Measurements from ENCODE around the gene RFT1.

The RFT1 gene

GRCh38 chr3:53123953-53124352, 6.3 kb downstream of the RFT1 start:
- no peak for DNase-seq (ENCODE audit: extremely low read depth, insufficient read length)
- no peak overlapping the region for H3K4me3 ChIP-seq (replicated peaks; ENCODE audit: low read depth, low read length)
- no peaks in the 10 kb centered on the region for H3K27me3 ChIP-seq (replicated peaks; ENCODE audit: control insufficient read depth, insufficient read depth, low read length)
- no peak for TF ChIP-seq CTCF (IDR thresholded peaks at IDR 0.05; ENCODE audit: insufficient read depth, low read length, poor library complexity, severe bottlenecking)
- peaks cover 21% of the 10 kb centered on the region for H3K36me3 ChIP-seq (ENCODE audit: control insufficient read depth, insufficient read depth, low read length)

- H3K36me3 ChIP-seq (ENCODE audit: control insufficient read depth, insufficient read depth, low read length) = peaks cover 22% of the 10 kb centered on the region
- no peak for TF ChIP-seq CTCF (IDR thresholded peaks at IDR 0.05; ENCODE audit: insufficient read depth, low read length, poor library complexity, severe bottlenecking)
- DNase-seq (ENCODE audit: extremely low read depth, insufficient read length) = no peak
- H3K4me3 ChIP-seq (replicated peaks; ENCODE audit: low read depth, low read length) = no peak overlapping the region
- no peaks in the 10 kb centered on the region for H3K27me3 ChIP-seq (replicated peaks; ENCODE audit: control insufficient read depth, insufficient read depth, low read length)
Measured at GRCh38 chr3:53123510-53123909, 6.7 kb downstream of the RFT1 start.

GRCh38 chr3:53122933-53123305, 7.3 kb downstream of the RFT1 start:
- Histone ChIP-seq H3K36me3 (ENCODE audit: control insufficient read depth, insufficient read depth, low read length) (peaks cover 25% of the 10 kb centered on the region), H3K27me3 (replicated peaks; ENCODE audit: control insufficient read depth, insufficient read depth, low read length) (no peaks in the 10 kb centered on the region), H3K4me3 (replicated peaks; ENCODE audit: low read depth, low read length) (no peak overlapping the region)
- TF ChIP-seq CTCF (IDR thresholded peaks at IDR 0.05; ENCODE audit: insufficient read depth, low read length, poor library complexity, severe bottlenecking) = no peak
- no peak for DNase-seq (ENCODE audit: extremely low read depth, insufficient read length)

- no peak for TF ChIP-seq CTCF (IDR thresholded peaks at IDR 0.05; ENCODE audit: insufficient read depth, low read length, poor library complexity, severe bottlenecking)
- H3K4me3 ChIP-seq (replicated peaks; ENCODE audit: low read depth, low read length) = no peak overlapping the region
- H3K36me3 ChIP-seq (ENCODE audit: control insufficient read depth, insufficient read depth, low read length) = peaks cover 27% of the 10 kb centered on the region
- H3K27me3 ChIP-seq (replicated peaks; ENCODE audit: control insufficient read depth, insufficient read depth, low read length) = no peaks in the 10 kb centered on the region
- no peak for DNase-seq (ENCODE audit: extremely low read depth, insufficient read length)
Measured at GRCh38 chr3:53122255-53122932, 7.8 kb downstream of the RFT1 start.

GRCh38 chr3:53120336-53120735, 9.9 kb downstream of the RFT1 start:
- Histone ChIP-seq H3K27me3 (replicated peaks; ENCODE audit: control insufficient read depth, insufficient read depth, low read length) (no peaks in the 10 kb centered on the region), H3K36me3 (ENCODE audit: control insufficient read depth, insufficient read depth, low read length) (peaks cover 27% of the 10 kb centered on the region), H3K4me3 (replicated peaks; ENCODE audit: low read depth, low read length) (no peak overlapping the region)
- no peak for TF ChIP-seq CTCF (IDR thresholded peaks at IDR 0.05; ENCODE audit: insufficient read depth, low read length, poor library complexity, severe bottlenecking)
- DNase-seq (ENCODE audit: extremely low read depth, insufficient read length) = no peak

GRCh38 chr3:53116956-53117355, 13.3 kb downstream of the RFT1 start:
- Histone ChIP-seq H3K27me3 (replicated peaks; ENCODE audit: control insufficient read depth, insufficient read depth, low read length) (no peaks in the 10 kb centered on the region), H3K36me3 (ENCODE audit: control insufficient read depth, insufficient read depth, low read length) (peaks cover 26% of the 10 kb centered on the region), H3K4me3 (replicated peaks; ENCODE audit: low read depth, low read length) (no peak overlapping the region)
- TF ChIP-seq CTCF (IDR thresholded peaks at IDR 0.05; ENCODE audit: insufficient read depth, low read length, poor library complexity, severe bottlenecking) = no peak
- no peak for DNase-seq (ENCODE audit: extremely low read depth, insufficient read length)
